Stimulated activated CD4-positive, alpha-beta T cell treated with anti-CD3 and anti-CD28 coated beads, Interleukin-15, amount 100 ng/mL, for 24 hours (primary cell): ENCODE data around the gene CHCHD6.

Experiments used
- DNase-seq: peaks from one replicate; pipeline ENCODE4 v3.0.0-alpha.2; 2020

CHCHD6 gene

GRCh38 chr3:126835472-126836219 is 131.6 kb downstream of the CHCHD6 start:
- no peak for DNase-seq

- DNase-seq = no peak
Observed at GRCh38 chr3:126836220-126836860, 132.3 kb downstream of the CHCHD6 start.

GRCh38 chr3:126837773-126838172 is 133.7 kb downstream of the CHCHD6 start:
- DNase-seq = no peak

GRCh38 chr3:126845920-126846715 is 142.1 kb downstream of the CHCHD6 start:
- no peak for DNase-seq

GRCh38 chr3:126847061-126847460 is 143.0 kb downstream of the CHCHD6 start:
- no peak for DNase-seq

DNA sequence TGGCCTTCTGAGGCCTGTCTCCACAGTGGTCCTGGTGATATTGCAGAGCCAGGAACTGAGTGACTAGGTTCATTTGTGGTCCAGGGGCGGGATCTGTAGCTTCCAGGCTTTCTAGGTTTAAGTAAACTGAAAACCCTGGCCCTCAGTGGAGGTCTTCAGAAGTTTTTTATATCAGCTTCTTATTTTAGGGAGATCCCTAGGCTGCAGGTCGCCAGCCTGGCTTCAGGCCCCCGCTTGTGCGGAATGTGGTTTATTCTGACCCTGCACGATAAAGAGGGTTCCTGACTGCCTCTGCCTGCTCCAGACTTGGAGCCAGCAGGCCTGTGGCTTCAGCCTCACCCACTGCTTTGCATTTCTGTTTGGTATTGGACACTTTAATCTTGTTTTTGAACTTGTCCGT is 145.0 kb downstream of the CHCHD6 start:
- DNase-seq = no peak

DNA sequence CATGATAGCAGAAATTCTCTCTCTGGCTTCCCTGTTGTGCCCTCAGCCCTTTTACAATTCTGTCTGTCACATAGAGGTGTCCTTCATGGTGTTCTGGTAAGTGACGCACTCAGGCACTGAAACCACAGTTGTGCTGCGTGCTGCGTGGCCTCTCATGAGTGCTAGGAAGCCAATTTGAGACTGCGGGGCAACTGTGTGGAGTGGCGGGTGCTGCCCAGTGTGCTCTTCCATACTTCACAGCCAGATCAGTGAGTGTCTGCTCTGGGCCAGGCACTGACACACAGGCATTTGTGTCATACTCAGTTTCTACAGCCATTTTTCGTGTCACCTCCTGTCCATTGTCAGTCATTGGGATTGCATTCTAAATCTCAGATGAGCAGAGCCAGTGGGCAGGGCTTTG is 145.7 kb downstream of the CHCHD6 start:
- no peak for DNase-seq

- no peak for DNase-seq
Observed at GRCh38 chr3:126850370-126851085, 146.5 kb downstream of the CHCHD6 start.

GRCh38 chr3:126851382-126851781 is 147.3 kb downstream of the CHCHD6 start:
- DNase-seq = no peak

DNA sequence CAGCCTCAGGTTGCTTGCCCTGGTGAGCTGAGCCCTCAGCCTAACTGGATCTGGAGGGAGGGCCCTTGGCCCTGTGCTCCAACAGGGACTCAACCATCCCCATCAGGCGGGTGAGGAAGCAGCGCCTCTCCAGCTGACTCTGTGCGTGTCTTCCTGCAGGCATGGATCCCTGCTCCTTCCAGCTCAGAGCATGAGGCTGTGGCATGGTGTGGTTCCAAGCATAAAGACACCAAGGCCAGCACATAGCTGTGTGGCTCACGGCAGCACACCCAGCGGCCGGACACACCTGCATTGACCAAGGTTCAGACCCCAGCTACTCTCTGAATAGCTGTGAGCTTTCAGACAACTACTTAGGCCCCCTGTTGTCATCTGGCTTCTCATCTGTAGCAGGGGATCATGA is 147.9 kb downstream of the CHCHD6 start:
- no peak for DNase-seq

DNA sequence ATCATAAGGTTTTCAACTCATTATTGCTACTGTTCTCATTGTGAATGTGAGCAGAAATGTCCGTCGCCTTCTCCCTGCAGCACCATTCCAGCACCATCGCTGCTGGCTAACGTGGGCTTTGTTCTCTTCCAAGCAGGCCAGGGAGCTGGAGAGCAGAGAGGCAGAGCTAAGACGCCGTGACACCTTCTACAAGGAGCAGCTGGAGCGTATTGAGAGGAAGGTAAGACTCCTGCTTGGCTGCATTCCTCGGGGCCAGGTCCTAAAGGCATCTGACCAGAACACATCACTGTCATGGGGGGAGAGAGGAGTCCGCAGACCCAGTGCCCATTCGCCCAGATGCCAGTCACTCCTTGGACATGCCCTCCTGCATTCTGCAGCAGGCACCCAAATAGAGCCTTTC is 148.5 kb downstream of the CHCHD6 start:
- no peak for DNase-seq

GRCh38 chr3:126854666-126855065 is 150.6 kb downstream of the CHCHD6 start:
- no peak for DNase-seq

DNA sequence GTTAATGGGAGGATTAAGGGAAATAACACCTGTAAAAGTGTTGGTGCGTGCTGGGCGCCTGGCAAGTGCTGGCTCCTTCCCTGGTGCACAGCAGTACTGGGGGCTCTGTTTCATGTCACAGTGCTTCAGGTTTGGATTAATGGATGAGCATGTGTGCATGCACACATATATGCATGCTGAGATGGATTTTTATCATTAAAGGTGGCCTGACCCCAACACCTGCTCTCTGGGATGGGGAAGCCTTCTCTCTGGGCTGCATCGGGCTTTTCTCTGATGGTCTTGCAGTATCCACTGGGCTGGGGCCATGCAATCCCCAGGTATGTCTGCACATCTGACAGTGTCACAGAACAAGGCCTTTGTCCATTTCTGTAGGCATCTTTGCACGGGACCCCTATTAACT is 151.3 kb downstream of the CHCHD6 start:
- DNase-seq = no peak

GRCh38 chr3:126857928-126858327 is 153.9 kb downstream of the CHCHD6 start:
- DNase-seq = no peak

GRCh38 chr3:126858401-126858800 is 154.4 kb downstream of the CHCHD6 start:
- DNase-seq = no peak

DNA sequence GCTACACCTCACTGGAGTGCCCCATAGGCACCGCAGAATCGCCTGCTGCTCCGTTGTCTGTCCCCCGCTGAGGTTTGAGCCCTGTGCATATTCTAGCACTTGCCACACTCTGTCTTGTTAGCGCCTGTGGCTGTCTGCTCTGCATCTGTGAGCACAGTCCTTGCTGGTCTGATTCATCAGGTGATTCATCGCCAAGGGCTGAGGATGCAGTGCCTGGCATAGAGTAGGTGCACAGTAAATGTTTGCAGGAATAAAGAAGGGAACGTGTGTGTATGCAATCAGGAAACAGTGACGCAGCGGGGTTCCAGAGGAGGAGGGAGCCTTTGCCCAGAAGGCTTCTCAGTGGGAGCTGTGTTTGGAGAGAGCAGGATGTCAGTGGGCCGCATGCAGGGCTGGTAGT is 154.8 kb downstream of the CHCHD6 start:
- DNase-seq = no peak

DNA sequence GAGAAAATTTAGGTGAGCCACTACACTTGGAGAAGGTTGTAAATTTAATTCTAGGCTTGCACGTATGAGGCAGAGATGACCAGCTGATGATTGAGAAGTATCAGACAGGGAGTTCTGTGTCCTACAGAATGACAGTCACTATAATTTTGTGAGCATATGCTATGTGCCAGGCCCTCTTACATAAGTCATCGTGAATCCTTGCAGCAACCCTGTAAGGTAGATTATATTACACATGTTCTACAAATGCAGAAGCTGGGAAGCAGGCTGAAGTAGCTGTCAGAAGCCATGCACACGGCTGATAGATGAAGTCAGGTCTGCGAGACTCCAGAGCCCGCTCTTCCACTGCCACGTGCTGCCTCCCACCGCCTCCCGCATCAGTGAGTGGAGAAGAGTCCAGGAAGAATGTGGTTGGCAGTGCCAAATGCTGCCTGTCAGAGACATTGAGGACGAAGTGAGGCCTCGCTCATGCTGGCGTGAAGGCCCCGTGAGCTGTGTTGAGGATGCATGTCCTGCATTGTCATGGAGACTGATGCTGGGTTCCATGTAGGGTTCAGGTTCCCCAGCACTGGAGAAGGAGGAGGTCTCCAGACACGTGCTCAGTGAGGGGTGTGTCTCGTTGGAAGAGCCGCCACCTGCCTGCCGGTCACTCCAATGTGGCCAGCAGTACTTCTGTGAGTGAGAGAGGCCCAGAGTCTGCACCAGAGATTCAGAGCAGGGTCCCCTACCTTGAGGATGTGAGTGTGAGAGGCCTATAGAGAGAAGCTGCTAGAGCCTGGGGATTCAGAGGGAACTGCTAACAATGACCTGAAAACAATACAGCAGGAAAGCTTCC is 155.6 kb downstream of the CHCHD6 start:
- DNase-seq = no peak

GRCh38 chr3:126865736-126866135 is 161.7 kb downstream of the CHCHD6 start:
- no peak for DNase-seq

DNA sequence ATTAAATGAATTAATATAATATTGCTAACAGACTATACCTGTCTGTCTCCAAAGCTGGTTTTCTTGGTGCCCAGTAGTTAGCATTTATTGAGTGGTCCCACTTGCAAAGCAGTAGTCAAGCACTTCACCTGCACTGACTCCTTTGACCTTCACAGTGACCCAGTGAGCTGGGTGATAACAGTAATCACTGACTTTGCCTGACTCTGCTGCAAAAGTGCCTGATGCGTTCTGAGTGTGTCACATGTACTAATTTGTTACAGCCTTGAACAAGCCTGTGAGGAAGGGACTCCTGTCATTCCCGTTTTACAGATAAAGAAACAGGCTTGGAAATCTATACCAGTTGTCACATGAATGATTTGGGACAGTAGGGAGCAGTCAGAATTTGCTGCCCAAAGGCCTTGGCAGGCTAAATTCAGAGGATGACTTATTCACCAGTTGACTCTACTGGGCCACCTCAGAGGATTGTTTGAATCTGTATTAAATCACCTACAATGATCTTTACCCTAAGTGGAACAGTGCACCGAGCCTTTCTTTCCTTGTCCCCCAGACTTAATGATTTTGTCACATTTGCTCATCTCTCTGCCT is 162.2 kb downstream of the CHCHD6 start:
- DNase-seq = no peak

GRCh38 chr3:126867190-126867862 is 163.3 kb downstream of the CHCHD6 start:
- no peak for DNase-seq

DNA sequence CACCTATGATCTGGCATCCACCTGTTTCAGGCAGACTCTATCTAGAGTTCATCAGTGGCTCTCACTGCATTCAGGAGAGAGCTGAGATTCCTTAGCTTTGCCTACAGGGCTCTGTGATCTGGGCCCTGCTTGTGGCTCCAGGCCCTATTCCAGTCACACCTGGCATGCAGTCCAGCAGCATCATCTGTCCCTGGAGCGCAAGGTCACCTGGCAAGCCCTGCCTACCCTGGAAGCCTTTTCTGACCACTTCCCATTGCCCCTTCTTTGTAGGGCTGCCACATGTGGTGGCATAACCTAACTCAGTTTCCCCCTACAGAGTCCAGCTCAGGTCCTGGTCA is 163.8 kb downstream of the CHCHD6 start:
- no peak for DNase-seq
